Smooth muscle cell (in vitro differentiated cells): Measurements from ENCODE around the gene TLL1. TPM values are rescaled to one million over a fixed set of nuclear protein-coding genes. Genes with fewer than 3 reads are reported as not detected.

ENCODE experiments used
- DNase-seq: peaks from one replicate; lab custom pipeline; 2025; ENCODE audit not compliant: unreplicated experiment; lab: John Stamatoyannopoulos, UW
- H2AFZ ChIP-seq: fragments of 200-600 bp; sonication (generic); 2 replicates; pipeline ENCODE4 v1.6.0; 2016; ENCODE audit warnings: antibody characterized with exemption, low read depth, mild to moderate bottlenecking
- H3F3A ChIP-seq: fragments of 200-600 bp; sonication (generic); 2 replicates; pipeline ENCODE4 v1.6.0; 2017; ENCODE audit warnings: antibody characterized with exemption, low read depth
- H3K27ac ChIP-seq: fragments of 200-600 bp; sonication (generic); 2 replicates; pipeline ENCODE4 v1.5.1; 2016; ENCODE audit warnings: low read depth, mild to moderate bottlenecking
- H3K27me3 ChIP-seq: fragments of 200-600 bp; sonication (generic); 2 replicates; pipeline ENCODE4 v1.6.1; 2016; ENCODE audit warnings: low read depth, mild to moderate bottlenecking
- H3K36me3 ChIP-seq: fragments of 200-600 bp; sonication (generic); 2 replicates; pipeline ENCODE4 v1.5.1; 2016; ENCODE audit warnings: low read depth
- H3K4me1 ChIP-seq: fragments of 200-600 bp; sonication (generic); 2 replicates; pipeline ENCODE4 v1.5.1; 2016; ENCODE audit warnings: low read depth
- H3K4me2 ChIP-seq: fragments of 200-600 bp; sonication (generic); 2 replicates; pipeline ENCODE4 v1.6.0; 2016; ENCODE audit warnings: mild to moderate bottlenecking
- H3K4me3 ChIP-seq: fragments of 200-600 bp; sonication (generic); 2 replicates; pipeline ENCODE4 v1.5.1; 2016; ENCODE audit warnings: mild to moderate bottlenecking
- H3K79me2 ChIP-seq: fragments of 200-600 bp; sonication (generic); 2 replicates; pipeline ENCODE4 v1.6.0; 2016; ENCODE audit warnings: low read depth, mild to moderate bottlenecking
- H3K9ac ChIP-seq: fragments of 200-600 bp; sonication (generic); 2 replicates; pipeline ENCODE4 v1.6.0; 2016; ENCODE audit warnings: low read depth
- H3K9me3 ChIP-seq: fragments of 200-600 bp; sonication (generic); replicated peaks from 2 replicates; pipeline ENCODE4 v1.5.1; 2016; ENCODE audit warnings: low read depth
- H4K20me1 ChIP-seq: fragments of 200-600 bp; sonication (generic); 2 replicates; pipeline ENCODE4 v1.6.0; 2016; ENCODE audit warnings: low read depth
- CTCF ChIP-seq: fragments of 200-600 bp; sonication (generic); IDR thresholded peaks from 2 replicates; pipeline ENCODE4 v1.5.1; 2017; ENCODE audit warnings: borderline replicate concordance, mild to moderate bottlenecking, antibody characterized with exemption; ENCODE audit not compliant: insufficient read depth, poor library complexity, severe bottlenecking
- WGBS: methylation state at CpG from one replicate; pipeline ENCODE4 v1.1.7; 2016; ENCODE audit warnings: low lambda C conversion rate; 5-methylcytosine and 5-hydroxymethylcytosine counted together
- polyA plus RNA-seq: library from polyadenylated mRNA; unstranded; fragments of >200 nt; fragmentation: Nextera tagmentation; extraction: Ambion mirVana; gene quantifications from 2 replicates; pipeline ENCODE4 v1.2.1, GENCODE V29; 2016
- total RNA-seq: library from RNA; depleted of rRNA; stranded (reverse); fragments of >200 nt; gene quantifications from 2 replicates; pipeline ENCODE4 v1.2.3, GENCODE V29; 2014

TLL1 gene
- total and polyA plus RNA-seq, 2 experiments from 2014 or later, result 0.16 to 13.6 TPM

- H3K9me3 ChIP-seq, result no peaks in the 10 kb centered on the region
- H3K27me3 ChIP-seq, result peaks cover 84% of the 10 kb centered on the region
- peak overlapping the region; percentile 95 for H2AFZ ChIP-seq
- TF ChIP-seq CTCF, result no peak
- no peaks in the 10 kb centered on the region for H3K36me3 ChIP-seq
- no peaks in the 10 kb centered on the region for H3K79me2 ChIP-seq
- peaks cover 17% of the 10 kb centered on the region for H3K4me1 ChIP-seq
- H3K27ac ChIP-seq, result no peak overlapping the region
- no peak overlapping the region for H3K9ac ChIP-seq
- peak overlapping the region; percentile 99 for H3K4me2 ChIP-seq
- no peaks in the 10 kb centered on the region for H3F3A ChIP-seq
- no peaks in the 10 kb centered on the region for H4K20me1 ChIP-seq
- peak overlapping the region; percentile 66 for H3K4me3 ChIP-seq
- WGBS, result 1% methylated on average over 70 of the region's 70 CpGs
- DNase-seq, result peak; percentile 4
Observed at GRCh38 chr4:165873298-165874071, 448 bp downstream of the TLL1 start.

GRCh38 chr4:165874072-165874790, 1.2 kb downstream of the TLL1 start:
- peak overlapping the region; percentile 99 for H3K4me2 ChIP-seq

GRCh38 chr4:165874791-165875371, 1.8 kb downstream of the TLL1 start:
- peak overlapping the region; percentile 66 for H3K4me3 ChIP-seq
- H3K36me3 ChIP-seq, result no peaks in the 10 kb centered on the region
- no peak for TF ChIP-seq CTCF
- 4% methylated on average over 38 of the region's 38 CpGs for WGBS
- peak overlapping the region; percentile 99 for H3K4me2 ChIP-seq
- H2AFZ ChIP-seq, result peak overlapping the region; percentile 95
- no peaks in the 10 kb centered on the region for H3K9me3 ChIP-seq
- peaks cover 17% of the 10 kb centered on the region for H3K4me1 ChIP-seq
- H3K9ac ChIP-seq, result no peak overlapping the region
- DNase-seq, result peak; percentile 2
- H3K79me2 ChIP-seq, result no peaks in the 10 kb centered on the region
- no peaks in the 10 kb centered on the region for H3F3A ChIP-seq
- H3K27me3 ChIP-seq, result peaks cover 71% of the 10 kb centered on the region
- H3K27ac ChIP-seq, result no peak overlapping the region
- no peaks in the 10 kb centered on the region for H4K20me1 ChIP-seq

More at GRCh38 chr4:165874072-165874790, 1.2 kb downstream of the TLL1 start:
- H3K36me3 ChIP-seq, result no peaks in the 10 kb centered on the region
- TF ChIP-seq CTCF, result no peak
- no peak overlapping the region for H3K27ac ChIP-seq
- H2AFZ ChIP-seq, result peak overlapping the region; percentile 95
- H3K79me2 ChIP-seq, result no peaks in the 10 kb centered on the region
- H3K4me3 ChIP-seq, result peak overlapping the region; percentile 66
- H3K9me3 ChIP-seq, result no peaks in the 10 kb centered on the region
- peaks cover 17% of the 10 kb centered on the region for H3K4me1 ChIP-seq
- no peak for DNase-seq
- no peaks in the 10 kb centered on the region for H4K20me1 ChIP-seq
- no peaks in the 10 kb centered on the region for H3F3A ChIP-seq
- peaks cover 78% of the 10 kb centered on the region for H3K27me3 ChIP-seq
- WGBS, result under 1% methylated on average over 19 of the region's 27 CpGs
- H3K9ac ChIP-seq, result no peak overlapping the region
